GM23248 (cell line): ENCODE results near the gene LRRC28.

ENCODE experiments used
- EZH2 ChIP-seq: fragments of 200-600 bp; sonication (generic); IDR thresholded peaks from 2 replicates; pipeline ENCODE4 v1.6.1; 2018; ENCODE audit warnings: antibody characterized with exemption, mild to moderate bottlenecking; ENCODE audit not compliant: insufficient read depth, poor library complexity, severe bottlenecking
- EZH2phosphoT487 ChIP-seq: fragments of 200-600 bp; sonication (generic); IDR thresholded peaks from 2 replicates; pipeline ENCODE4 v1.6.1; 2018; ENCODE audit warnings: antibody characterized with exemption, moderate library complexity, mild to moderate bottlenecking, low read depth; ENCODE audit not compliant: insufficient read depth

DNA sequence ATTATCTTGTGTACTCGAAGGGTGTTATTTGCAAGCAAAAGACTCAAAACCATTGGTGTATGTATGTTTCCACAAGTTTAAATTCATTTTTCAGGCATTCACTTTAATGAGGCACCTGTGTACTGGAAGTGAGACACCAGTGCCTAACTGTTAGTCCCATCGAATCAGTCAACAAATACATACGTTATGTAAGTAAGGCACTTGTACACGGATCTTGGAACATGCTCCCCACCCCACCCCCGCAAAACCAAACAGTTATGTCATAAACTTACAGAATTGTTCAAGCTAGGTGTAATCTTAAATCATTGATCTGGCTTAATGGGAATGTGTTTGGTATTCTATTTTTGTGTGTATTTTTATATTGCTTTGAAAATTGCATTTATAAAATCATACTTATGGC, 17.1 kb downstream of the LRRC28 start:
- no peak for TF ChIP-seq EZH2
- no peak for TF ChIP-seq EZH2phosphoT487
